Bronchial epithelial cell (primary cell): Measurements from ENCODE around the gene F10. TPM values are rescaled to one million over a fixed set of nuclear protein-coding genes. Genes with fewer than 3 reads are reported as not detected.

Experiments
- DNase-seq: peaks from one replicate; pipeline ENCODE4 v3.0.0-alpha.2; 2010; ENCODE audit warnings: low read depth
- FAIRE-seq: peaks from 2 replicates; lab custom pipeline; 2011; peaks lifted over from hg19 to GRCh38; lab: Jason Lieb, UNC
- H3K27me3 ChIP-seq: 2 replicates; pipeline ENCODE4 v1.5.1; 2011; ENCODE audit warnings: low read length; ENCODE audit not compliant: control insufficient read depth, insufficient read depth
- H3K36me3 ChIP-seq: 2 replicates; pipeline ENCODE4 v1.5.1; 2011; ENCODE audit warnings: low read length; ENCODE audit not compliant: control insufficient read depth, insufficient read depth
- H3K4me3 ChIP-seq: 2 replicates; pipeline ENCODE4 v1.5.1; 2011; ENCODE audit warnings: mild to moderate bottlenecking, low read depth, low read length, control low read depth
- CTCF ChIP-seq: IDR thresholded peaks from 2 replicates; pipeline ENCODE4 v1.5.1; 2011; ENCODE audit warnings: mild to moderate bottlenecking, moderate library complexity, low read length, control low read depth, inconsistent platforms; ENCODE audit not compliant: insufficient read depth, severe bottlenecking
- total RNA-seq: library from RNA; depleted of rRNA; stranded (reverse); fragments of >200 nt; gene quantifications from 2 replicates; pipeline ENCODE4 v1.2.1, GENCODE V29; 2014

The F10 gene
- total RNA-seq, 1 donor from 2014 or later = 0.26 TPM

GRCh38 chr13:113169277-113170272, 47.0 kb downstream of the F10 start:
- no peak for FAIRE-seq
- DNase-seq = no peak
- no peaks in the 10 kb centered on the region for H3K36me3 ChIP-seq
- no peak for TF ChIP-seq CTCF
- no peak overlapping the region for H3K4me3 ChIP-seq
- no peaks in the 10 kb centered on the region for H3K27me3 ChIP-seq

GRCh38 chr13:113170511-113170910, 47.9 kb downstream of the F10 start:
- FAIRE-seq (no peak), DNase-seq (no peak)
- Histone ChIP-seq H3K4me3 (no peak overlapping the region), H3K36me3 (peaks cover 2% of the 10 kb centered on the region), H3K27me3 (no peaks in the 10 kb centered on the region)
- no peak for TF ChIP-seq CTCF

GRCh38 chr13:113171250-113172125, 48.9 kb downstream of the F10 start:
- H3K36me3 ChIP-seq = peaks cover 8% of the 10 kb centered on the region
- no peak for TF ChIP-seq CTCF
- no peak for FAIRE-seq

GRCh38 chr13:113172419-113172926, 49.9 kb downstream of the F10 start:
- Histone ChIP-seq H3K4me3 (no peak overlapping the region), H3K36me3 (peaks cover 8% of the 10 kb centered on the region), H3K27me3 (no peaks in the 10 kb centered on the region)
- TF ChIP-seq CTCF = no peak
- no peak for DNase-seq
- FAIRE-seq = peak; percentile 7

More at GRCh38 chr13:113171250-113172125, 48.9 kb downstream of the F10 start:
- Histone ChIP-seq H3K4me3 (no peak overlapping the region), H3K27me3 (no peaks in the 10 kb centered on the region)
- DNase-seq = no peak

- FAIRE-seq (peak; percentile 96), DNase-seq (no peak)
- Histone ChIP-seq H3K36me3 (peaks cover 25% of the 10 kb centered on the region), H3K27me3 (no peaks in the 10 kb centered on the region), H3K4me3 (no peak overlapping the region)
- no peak for TF ChIP-seq CTCF
Measured at GRCh38 chr13:113176280-113176679, 53.7 kb downstream of the F10 start.
